GM23248 (cell line): ENCODE results near the gene MOB1A. TPM values are rescaled to one million over a fixed set of nuclear protein-coding genes. Genes with fewer than 3 reads are reported as not detected.

Source experiments
- DNase-seq: peaks from one replicate; pipeline ENCODE4 v3.0.0-alpha.2; 2015
- H2AFZ ChIP-seq: fragments of 200-600 bp; sonication (generic); 2 replicates; pipeline ENCODE4 v1.6.1; 2016; ENCODE audit warnings: antibody characterized with exemption
- H3F3A ChIP-seq: fragments of 200-600 bp; sonication (generic); 2 replicates; pipeline ENCODE4 v1.6.1; 2016; ENCODE audit warnings: mild to moderate bottlenecking, antibody characterized with exemption, mixed run types; ENCODE audit not compliant: insufficient read depth
- H3K27ac ChIP-seq: fragments of 200-600 bp; sonication (generic); 2 replicates; pipeline ENCODE4 v1.5.1; 2016; ENCODE audit warnings: mild to moderate bottlenecking
- H3K27me3 ChIP-seq: fragments of 200-600 bp; sonication (generic); replicated peaks from 2 replicates; pipeline ENCODE4 v1.6.1; 2016; ENCODE audit warnings: mild to moderate bottlenecking; ENCODE audit not compliant: insufficient read depth
- H3K36me3 ChIP-seq: fragments of 200-600 bp; sonication (generic); 2 replicates; pipeline ENCODE4 v1.6.1; 2016; ENCODE audit warnings: low read depth, mild to moderate bottlenecking
- H3K4me1 ChIP-seq: fragments of 200-600 bp; sonication (generic); 2 replicates; pipeline ENCODE4 v1.6.1; 2016; ENCODE audit warnings: mild to moderate bottlenecking; ENCODE audit not compliant: insufficient read depth
- H3K4me2 ChIP-seq: fragments of 200-600 bp; sonication (generic); one replicate; pipeline ENCODE4 v1.6.1; 2016; ENCODE audit warnings: mild to moderate bottlenecking; ENCODE audit not compliant: unreplicated experiment
- H3K4me3 ChIP-seq: fragments of 200-600 bp; sonication (generic); 2 replicates; pipeline ENCODE4 v1.5.1; 2016; ENCODE audit warnings: mild to moderate bottlenecking
- H3K79me2 ChIP-seq: fragments of 200-600 bp; sonication (generic); 2 replicates; pipeline ENCODE4 v1.6.1; 2016; ENCODE audit warnings: mild to moderate bottlenecking; ENCODE audit not compliant: insufficient read depth
- H3K9ac ChIP-seq: fragments of 200-600 bp; sonication (generic); 2 replicates; pipeline ENCODE4 v1.6.1; 2016; ENCODE audit warnings: mild to moderate bottlenecking
- H3K9me2 ChIP-seq: fragments of 200-600 bp; sonication (generic); 2 replicates; pipeline ENCODE4 v1.6.1; 2016; ENCODE audit warnings: mixed run types, mild to moderate bottlenecking, moderate library complexity; ENCODE audit not compliant: insufficient read depth
- H3K9me3 ChIP-seq: fragments of 200-600 bp; sonication (generic); one replicate; pipeline ENCODE4 v1.6.1; 2017; ENCODE audit warnings: low read depth
- H4K20me1 ChIP-seq: fragments of 200-600 bp; sonication (generic); 2 replicates; pipeline ENCODE4 v1.6.0; 2016; ENCODE audit not compliant: insufficient read depth
- EZH2 ChIP-seq: fragments of 200-600 bp; sonication (generic); IDR thresholded peaks from 2 replicates; pipeline ENCODE4 v1.6.1; 2018; ENCODE audit warnings: antibody characterized with exemption, mild to moderate bottlenecking; ENCODE audit not compliant: insufficient read depth, poor library complexity, severe bottlenecking
- EZH2phosphoT487 ChIP-seq: fragments of 200-600 bp; sonication (generic); IDR thresholded peaks from 2 replicates; pipeline ENCODE4 v1.6.1; 2018; ENCODE audit warnings: antibody characterized with exemption, moderate library complexity, mild to moderate bottlenecking, low read depth; ENCODE audit not compliant: insufficient read depth
- WGBS, 2 experiments: methylation state at CpG; one replicate each; pipeline ENCODE4 v1.1.6; 2015 to 2017; ENCODE audit warnings: low lambda C conversion rate in 2 of 2, low coverage in 1 of 2; ENCODE audit errors: missing lambda C conversion rate in 2 of 2; 5-methylcytosine and 5-hydroxymethylcytosine counted together
- in situ Hi-C: fragments of 300-500 bp; cut with MboI; formaldehyde crosslinking; loops from 2 replicates; pipeline ENCODE4 v1.15.0; 2020
- polyA plus RNA-seq: library from polyadenylated mRNA; unstranded; fragments of >200 nt; fragmentation: Nextera tagmentation; extraction: Ambion mirVana; gene quantifications from 2 replicates; pipeline ENCODE4 v1.2.1, GENCODE V29; 2016
- total RNA-seq: library from RNA; depleted of rRNA; stranded (reverse); fragments of >200 nt; shearing (Covaris generic); gene quantifications from 2 replicates; pipeline ENCODE4 v1.2.3, GENCODE V29; 2014

The MOB1A gene
- total and polyA plus RNA-seq, 2 experiments from 2014 or later: 92.2 to 120 TPM

DNA sequence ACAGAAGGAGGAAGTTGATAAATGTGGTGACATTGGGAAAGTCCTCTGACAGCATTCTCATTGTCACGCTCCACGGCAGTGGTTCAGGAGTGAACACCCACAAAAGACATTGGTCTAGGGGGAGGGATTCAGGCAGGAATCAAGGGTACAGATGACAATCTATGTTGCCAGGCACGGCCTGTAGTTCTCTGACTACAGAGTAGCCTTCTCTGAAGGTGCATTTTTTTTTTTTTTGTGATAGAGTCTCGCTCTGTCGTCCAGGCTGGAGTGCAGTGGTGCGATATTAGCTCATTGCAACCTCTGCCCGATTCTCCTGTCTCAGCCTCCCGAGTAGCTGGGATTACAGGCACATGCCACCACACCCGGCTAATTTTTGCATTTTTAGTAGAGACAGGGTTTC lies 7.4 kb upstream of the MOB1A start:
- Histone ChIP-seq H3K36me3 (no peaks in the 10 kb centered on the region), H3K4me2 (no peak overlapping the region), H2AFZ (no peak overlapping the region), H3K9me3 (no peaks in the 10 kb centered on the region), H3K27ac (no peak overlapping the region), H3K27me3 (no peaks in the 10 kb centered on the region), H3K79me2 (no peaks in the 10 kb centered on the region), H3F3A (no peaks in the 10 kb centered on the region), H3K4me3 (no peak overlapping the region), H3K9me2 (no peaks in the 10 kb centered on the region), H3K9ac (no peak overlapping the region), H4K20me1 (no peaks in the 10 kb centered on the region), H3K4me1 (no peaks in the 10 kb centered on the region)
- no peak for TF ChIP-seq EZH2phosphoT487
- TF ChIP-seq EZH2: no peak
- in situ Hi-C loops: no loop called here
- 91 to 92% methylated on average over 9 of the region's 9 CpGs for WGBS, 2 experiments
- DNase-seq: no peak

DNA sequence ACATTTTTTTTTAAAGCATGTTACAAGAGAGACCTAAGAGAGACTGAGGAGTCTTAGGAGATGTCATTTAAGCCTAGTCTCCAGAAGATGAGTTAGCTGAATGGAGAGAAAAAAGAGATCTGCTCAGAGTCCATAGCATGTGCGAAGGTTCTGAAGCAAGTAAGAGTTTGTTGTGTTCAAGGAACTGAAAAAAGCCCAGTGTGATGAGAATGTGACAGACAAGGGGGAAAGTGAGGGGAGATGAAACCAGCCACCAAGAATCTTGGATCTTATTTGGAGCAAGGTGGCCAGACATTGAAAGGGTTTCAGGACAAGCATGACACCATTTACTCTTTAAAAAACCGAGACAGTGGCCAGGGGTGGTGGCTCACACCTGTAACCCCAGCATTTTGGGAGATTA lies 5.2 kb upstream of the MOB1A start:
- no peaks in the 10 kb centered on the region for H3K9me2 ChIP-seq
- H3F3A ChIP-seq: no peaks in the 10 kb centered on the region; the same call in 1 of the 2 replicates
- DNase-seq: no peak
- H4K20me1 ChIP-seq: no peaks in the 10 kb centered on the region
- H3K9ac ChIP-seq: no peak overlapping the region
- TF ChIP-seq EZH2phosphoT487: no peak
- no peak for TF ChIP-seq EZH2
- in situ Hi-C loops: no loop called here
- peaks cover 3% of the 10 kb centered on the region; the same call in 1 of the 2 replicates for H3K4me1 ChIP-seq
- H3K9me3 ChIP-seq: no peaks in the 10 kb centered on the region
- H3K36me3 ChIP-seq: no peaks in the 10 kb centered on the region
- no peak overlapping the region for H3K4me2 ChIP-seq
- no peak overlapping the region for H3K27ac ChIP-seq
- no peak overlapping the region for H3K4me3 ChIP-seq
- WGBS, 2 experiments: 80 to 88% methylated on average over 2 of the region's 2 CpGs
- H2AFZ ChIP-seq: no peak overlapping the region
- no peaks in the 10 kb centered on the region for H3K27me3 ChIP-seq
- H3K79me2 ChIP-seq: no peaks in the 10 kb centered on the region

DNA sequence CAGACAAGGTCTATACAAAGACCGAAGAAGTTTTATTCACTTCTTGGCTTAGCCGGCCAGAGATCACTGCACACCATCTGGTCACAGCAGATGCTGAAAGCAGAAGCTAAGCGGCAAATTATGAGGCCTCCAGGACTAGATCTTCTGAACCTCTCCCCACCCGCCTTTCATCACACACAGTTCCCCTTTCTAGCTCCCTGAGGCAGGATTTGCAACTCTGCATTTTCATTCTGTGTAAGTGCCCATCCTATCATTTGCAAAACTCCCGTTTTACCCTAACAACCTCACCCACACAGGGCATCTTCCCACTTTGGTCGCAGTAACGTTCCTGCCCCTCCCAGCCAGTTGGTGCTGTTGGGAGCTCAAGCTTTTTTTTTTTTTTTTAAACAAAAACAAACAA lies 3.1 kb upstream of the MOB1A start:
- in situ Hi-C loops: no loop called here
- Histone ChIP-seq H3K4me1 (peaks cover 9% of the 10 kb centered on the region; the same call in 1 of the 2 replicates), H3K36me3 (no peaks in the 10 kb centered on the region), H3K27me3 (no peaks in the 10 kb centered on the region), H3K27ac (no peak overlapping the region), H2AFZ (peak overlapping the region; percentile 85), H4K20me1 (no peaks in the 10 kb centered on the region), H3K79me2 (peaks cover 16% of the 10 kb centered on the region), H3K9me3 (no peaks in the 10 kb centered on the region), H3K9ac (0 out of 2 replicates have a peak overlapping the region, but pooled peaks have one; percentile 17), H3K4me3 (peak overlapping the region; percentile 18; the same call in 1 of the 2 replicates), H3F3A (peaks cover 12% of the 10 kb centered on the region), H3K4me2 (no peak overlapping the region), H3K9me2 (no peaks in the 10 kb centered on the region)
- peak; percentile 28 for DNase-seq
- WGBS, 2 experiments: 11 to 14% methylated on average over 7 of the region's 7 CpGs
- TF ChIP-seq EZH2phosphoT487 (no peak), EZH2 (no peak)

DNA sequence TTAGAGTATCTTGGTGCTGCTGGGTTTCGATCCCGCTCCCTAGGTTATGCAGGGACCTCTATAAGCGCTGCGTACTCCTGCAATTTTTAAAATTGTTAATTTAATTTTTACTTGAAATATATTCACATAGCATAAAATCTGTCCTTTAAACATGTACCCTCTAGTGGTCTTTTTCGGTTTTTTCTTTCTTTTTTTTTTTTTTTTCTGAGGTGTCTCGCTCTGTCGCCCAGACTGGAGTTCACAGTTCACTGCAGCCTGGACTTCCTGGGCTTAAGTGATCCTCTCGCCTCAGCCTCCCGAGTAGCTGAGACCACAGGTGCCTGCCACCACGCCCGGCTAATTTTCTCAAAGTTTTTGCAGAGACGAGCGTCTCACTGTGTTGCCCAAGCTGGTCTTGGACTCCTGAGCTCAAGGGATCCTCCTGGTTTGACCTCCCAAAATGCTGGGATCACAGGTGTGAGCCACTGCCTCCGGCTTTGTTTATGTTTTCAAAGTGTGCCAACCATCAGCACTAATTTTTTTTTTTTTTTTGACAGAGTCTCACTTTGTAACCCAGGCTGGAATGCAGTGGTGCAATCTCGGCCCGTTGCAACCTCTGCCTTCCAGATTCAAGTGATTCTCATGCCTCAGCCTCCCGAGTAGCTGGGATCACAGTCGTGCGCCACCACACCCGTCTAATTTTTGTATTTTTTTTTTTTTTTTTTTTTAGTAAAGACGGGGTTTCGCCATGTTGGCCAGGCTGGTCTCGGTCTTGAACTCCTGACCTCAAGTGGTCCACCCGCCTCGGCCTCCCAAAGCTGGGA lies 585 bp upstream of the MOB1A start:
- no peak overlapping the region for H3K27ac ChIP-seq

More for the DNA sequence above, 585 bp upstream of the MOB1A start:
- Histone ChIP-seq H3K79me2 (peaks cover 40% of the 10 kb centered on the region), H3K9ac (peak overlapping the region; percentile 95), H2AFZ (peak overlapping the region; percentile 83), H3K4me2 (peak overlapping the region; percentile 81), H3K4me3 (peak overlapping the region; percentile 89), H3F3A (peaks cover 18% of the 10 kb centered on the region), H4K20me1 (no peaks in the 10 kb centered on the region), H3K9me3 (no peaks in the 10 kb centered on the region), H3K9me2 (no peaks in the 10 kb centered on the region), H3K27me3 (no peaks in the 10 kb centered on the region), H3K36me3 (no peaks in the 10 kb centered on the region), H3K4me1 (peaks cover 10% of the 10 kb centered on the region; the same call in 1 of the 2 replicates)
- WGBS, 2 experiments: 32 to 42% methylated on average over 16 to 25 of the region's 25 CpGs
- TF ChIP-seq EZH2phosphoT487 (no peak), EZH2 (no peak)
- in situ Hi-C loops: no loop called here
- no peak for DNase-seq
